Loucy (cell line): ENCODE measurements around the gene SHC4.
A peak's percentile ranks its signal among the peaks of the same experiment; 100 is the strongest.
"Not testable (repeated sequence)": the region's sequence is repeated elsewhere in the genome, so short reads cannot be mapped to it uniquely, and the experiment has no call there.

ENCODE experiments used
- H2AFZ ChIP-seq: fragments of 200-600 bp; sonication (generic); 2 replicates; pipeline ENCODE4 v1.6.0; 2016; ENCODE audit warnings: antibody characterized with exemption, mild to moderate bottlenecking, low read length, moderate library complexity
- H3F3A ChIP-seq: fragments of 200-600 bp; 2 replicates; pipeline ENCODE4 v1.6.0; 2016; ENCODE audit warnings: antibody characterized with exemption, low read depth, mild to moderate bottlenecking
- H3K27me3 ChIP-seq: fragments of 200-600 bp; sonication (generic); 2 replicates; pipeline ENCODE4 v1.6.1; 2014; ENCODE audit warnings: low read length, mild to moderate bottlenecking; ENCODE audit not compliant: insufficient read depth, poor library complexity, severe bottlenecking
- H3K36me3 ChIP-seq: fragments of 200-600 bp; sonication (generic); 2 replicates; pipeline ENCODE4 v1.6.1; 2016; ENCODE audit warnings: low read length; ENCODE audit not compliant: insufficient read depth
- H3K4me1 ChIP-seq: fragments of 200-600 bp; sonication (generic); 2 replicates; pipeline ENCODE4 v1.5.1; 2014; ENCODE audit warnings: low read length, mild to moderate bottlenecking; ENCODE audit not compliant: insufficient read depth, poor library complexity, severe bottlenecking
- H3K4me2 ChIP-seq: fragments of 200-600 bp; sonication (generic); 2 replicates; pipeline ENCODE4 v1.6.0; 2014; ENCODE audit warnings: antibody characterized with exemption, low read length, low read depth, mild to moderate bottlenecking; ENCODE audit not compliant: poor library complexity, severe bottlenecking
- H3K4me3 ChIP-seq: fragments of 200-600 bp; sonication (generic); 2 replicates; pipeline ENCODE4 v1.5.1; 2014; ENCODE audit warnings: low read length, mild to moderate bottlenecking, mixed read lengths; ENCODE audit not compliant: poor library complexity, severe bottlenecking
- H3K79me2 ChIP-seq: fragments of 200-600 bp; sonication (generic); 2 replicates; pipeline ENCODE4 v1.6.1; 2014; ENCODE audit warnings: low read length; ENCODE audit not compliant: insufficient read depth
- H3K9ac ChIP-seq: fragments of 200-600 bp; sonication (generic); 2 replicates; pipeline ENCODE4 v1.6.0; 2014; ENCODE audit warnings: mild to moderate bottlenecking, low read depth, low read length, moderate library complexity; ENCODE audit not compliant: poor library complexity, severe bottlenecking
- H3K9me2 ChIP-seq: fragments of 200-600 bp; sonication (generic); replicated peaks from 2 replicates; pipeline ENCODE4 v1.6.1; 2016; ENCODE audit warnings: low read depth, low read length, mixed read lengths
- H3K9me3 ChIP-seq: fragments of 200-600 bp; sonication (generic); 2 replicates; pipeline ENCODE4 v1.6.1; 2014; ENCODE audit warnings: mild to moderate bottlenecking, antibody characterized with exemption, low read length, low read depth; ENCODE audit not compliant: insufficient read depth
- H4K20me1 ChIP-seq: fragments of 200-600 bp; sonication (generic); 2 replicates; pipeline ENCODE4 v1.6.0; 2014; ENCODE audit warnings: antibody characterized with exemption, low read length, mild to moderate bottlenecking; ENCODE audit not compliant: insufficient read depth, poor library complexity, severe bottlenecking
- CTCF ChIP-seq: fragments of 200-600 bp; sonication (generic); conservative IDR thresholded peaks from 2 replicates; pipeline ENCODE4 v1.5.1; 2014; ENCODE audit warnings: mild to moderate bottlenecking, antibody characterized with exemption, low read length
- EZH2phosphoT487 ChIP-seq: fragments of 200-600 bp; IDR thresholded peaks from 2 replicates; pipeline ENCODE4 v1.6.1; 2018; ENCODE audit warnings: antibody characterized with exemption, mild to moderate bottlenecking, moderate library complexity, borderline replicate concordance

SHC4 gene

GRCh38 chr15:48915861-48916260 is 47.9 kb downstream of the SHC4 start:
- H3K9me3 ChIP-seq: no peaks in the 10 kb centered on the region
- H3K4me1 ChIP-seq: peaks cover 6% of the 10 kb centered on the region
- no peaks in the 10 kb centered on the region for H3K36me3 ChIP-seq
- no peaks in the 10 kb centered on the region for H4K20me1 ChIP-seq
- H3K79me2 ChIP-seq: no peaks in the 10 kb centered on the region
- H3K4me3 ChIP-seq: no peak overlapping the region
- no peak overlapping the region for H3K9ac ChIP-seq
- no peak for TF ChIP-seq EZH2phosphoT487
- no peak for TF ChIP-seq CTCF
- H3K4me2 ChIP-seq: no peak overlapping the region
- no peaks in the 10 kb centered on the region for H3K27me3 ChIP-seq
- no peaks in the 10 kb centered on the region for H3K9me2 ChIP-seq
- H3F3A ChIP-seq: no peaks in the 10 kb centered on the region
- H2AFZ ChIP-seq: no peak overlapping the region

- no peaks in the 10 kb centered on the region for H3K79me2 ChIP-seq
- H3K27me3 ChIP-seq: no peaks in the 10 kb centered on the region
- TF ChIP-seq EZH2phosphoT487 (no peak), CTCF (peak; percentile 52)
- H3K4me2 ChIP-seq: no peak overlapping the region
- no peak overlapping the region for H2AFZ ChIP-seq
- no peaks in the 10 kb centered on the region for H3F3A ChIP-seq
- H3K4me3 ChIP-seq: no peak overlapping the region
- no peak overlapping the region for H3K9ac ChIP-seq
- H4K20me1 ChIP-seq: no peaks in the 10 kb centered on the region
- no peaks in the 10 kb centered on the region for H3K9me2 ChIP-seq
- peaks cover 6% of the 10 kb centered on the region for H3K4me1 ChIP-seq
- no peaks in the 10 kb centered on the region for H3K9me3 ChIP-seq
- no peaks in the 10 kb centered on the region for H3K36me3 ChIP-seq
These were observed 49.0 kb downstream of the SHC4 start for GRCh38 chr15:48914717-48915116.

GRCh38 chr15:48913141-48913540 is 50.6 kb downstream of the SHC4 start:
- Histone ChIP-seq H3K4me3 (no peak overlapping the region), H3K79me2 (no peaks in the 10 kb centered on the region), H3K4me1 (peaks cover 6% of the 10 kb centered on the region), H3F3A (no peaks in the 10 kb centered on the region), H3K9ac (no peak overlapping the region), H3K9me2 (no peaks in the 10 kb centered on the region), H2AFZ (no peak overlapping the region), H4K20me1 (no peaks in the 10 kb centered on the region), H3K36me3 (no peaks in the 10 kb centered on the region), H3K4me2 (no peak overlapping the region), H3K27me3 (no peaks in the 10 kb centered on the region), H3K9me3 (no peaks in the 10 kb centered on the region)
- no peak for TF ChIP-seq EZH2phosphoT487
- TF ChIP-seq CTCF: no peak

GRCh38 chr15:48910554-48910953 is 53.2 kb downstream of the SHC4 start:
- not testable (repeated sequence) for H3K79me2 ChIP-seq, H4K20me1 ChIP-seq, H2AFZ ChIP-seq, H3K4me3 ChIP-seq, H3K9ac ChIP-seq, H3K9me2 ChIP-seq, H3K36me3 ChIP-seq, H3K27me3 ChIP-seq, H3K9me3 ChIP-seq, H3K4me1 ChIP-seq, H3F3A ChIP-seq, H3K4me2 ChIP-seq

GRCh38 chr15:48909313-48909712 is 54.4 kb downstream of the SHC4 start:
- H3K9ac ChIP-seq, H3K9me3 ChIP-seq: not testable (repeated sequence)

More at GRCh38 chr15:48909313-48909712, 54.4 kb downstream of the SHC4 start:
- H3K4me2 ChIP-seq, H4K20me1 ChIP-seq, H2AFZ ChIP-seq, H3K27me3 ChIP-seq, H3K79me2 ChIP-seq, H3K36me3 ChIP-seq, H3K4me1 ChIP-seq, H3F3A ChIP-seq, H3K9me2 ChIP-seq, H3K4me3 ChIP-seq: not testable (repeated sequence)
